Measurements from ENCODE around the gene RAP1GDS1.

DNA sequence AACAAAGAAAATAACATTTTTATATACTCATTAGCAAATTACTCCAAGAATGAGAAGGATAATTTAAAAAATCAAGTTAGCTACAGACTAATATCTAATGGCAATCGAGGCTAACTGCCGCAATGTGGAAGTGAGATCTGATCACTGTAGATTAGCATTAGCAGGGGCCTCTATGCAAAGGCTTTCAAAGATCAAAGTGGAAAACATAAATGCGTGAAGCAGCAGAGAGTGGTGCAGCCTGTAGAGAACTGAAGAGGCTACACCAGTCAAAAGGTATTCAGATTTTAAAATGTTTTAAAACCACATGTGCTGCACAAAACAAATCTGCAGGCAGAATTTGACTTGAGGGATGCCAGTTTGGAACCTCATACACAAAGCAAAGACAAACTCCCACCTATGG, 24.0 kb upstream of the RAP1GDS1 start:
- TF ChIP-seq POLR2AphosphoS5 (IDR thresholded peaks at IDR 0.05; ENCODE audit: low read depth, low read length): no peak
- no peak for TF ChIP-seq POLR2A (IDR thresholded peaks at IDR 0.05; ENCODE audit: low read depth, low read length)

All from GM12892 (cell line).